ENCODE results near the gene C16orf92.

DNA sequence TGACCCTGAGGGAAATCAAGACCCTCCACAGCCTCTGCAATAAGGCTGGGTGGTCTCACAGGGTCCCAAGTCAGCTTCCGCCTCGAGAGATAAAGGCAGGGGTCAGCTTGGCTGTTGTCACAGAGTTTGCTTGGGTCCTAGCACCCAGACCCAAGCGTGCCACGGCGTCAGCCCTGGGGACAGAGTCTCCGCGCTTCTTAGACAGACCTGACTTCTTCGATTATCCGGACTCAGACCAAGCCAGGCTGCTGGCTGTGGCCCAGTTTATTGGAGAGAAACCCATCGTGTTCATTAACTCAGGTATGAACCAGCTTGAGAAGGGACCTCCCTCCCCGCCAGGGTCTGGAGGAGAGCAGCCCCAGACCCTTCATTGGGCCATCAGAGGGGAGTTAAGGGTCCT lies 588 bp downstream of the C16orf92 start:
- TF ChIP-seq POLR2A (IDR thresholded peaks at IDR 0.05; ENCODE audit: low read depth, low read length) (no peak), EZH2 (IDR thresholded peaks at IDR 0.05; ENCODE audit: borderline replicate concordance, low read depth, low read length, severe bottlenecking) (no peak), POLR2AphosphoS5 (IDR thresholded peaks at IDR 0.05; ENCODE audit: insufficient read depth, low read depth, low read length) (no peak), JUN (IDR thresholded peaks at IDR 0.05; ENCODE audit: borderline replicate concordance, insufficient read depth, insufficient read length, low read depth) (no peak), MYC (IDR thresholded peaks at IDR 0.05; ENCODE audit: low read depth, low read length) (no peak), GATA2 (IDR thresholded peaks at IDR 0.05; ENCODE audit: insufficient read depth, insufficient read length, low read depth, low read length) (no peak)
- TF ChIP-seq, protein P1, sequence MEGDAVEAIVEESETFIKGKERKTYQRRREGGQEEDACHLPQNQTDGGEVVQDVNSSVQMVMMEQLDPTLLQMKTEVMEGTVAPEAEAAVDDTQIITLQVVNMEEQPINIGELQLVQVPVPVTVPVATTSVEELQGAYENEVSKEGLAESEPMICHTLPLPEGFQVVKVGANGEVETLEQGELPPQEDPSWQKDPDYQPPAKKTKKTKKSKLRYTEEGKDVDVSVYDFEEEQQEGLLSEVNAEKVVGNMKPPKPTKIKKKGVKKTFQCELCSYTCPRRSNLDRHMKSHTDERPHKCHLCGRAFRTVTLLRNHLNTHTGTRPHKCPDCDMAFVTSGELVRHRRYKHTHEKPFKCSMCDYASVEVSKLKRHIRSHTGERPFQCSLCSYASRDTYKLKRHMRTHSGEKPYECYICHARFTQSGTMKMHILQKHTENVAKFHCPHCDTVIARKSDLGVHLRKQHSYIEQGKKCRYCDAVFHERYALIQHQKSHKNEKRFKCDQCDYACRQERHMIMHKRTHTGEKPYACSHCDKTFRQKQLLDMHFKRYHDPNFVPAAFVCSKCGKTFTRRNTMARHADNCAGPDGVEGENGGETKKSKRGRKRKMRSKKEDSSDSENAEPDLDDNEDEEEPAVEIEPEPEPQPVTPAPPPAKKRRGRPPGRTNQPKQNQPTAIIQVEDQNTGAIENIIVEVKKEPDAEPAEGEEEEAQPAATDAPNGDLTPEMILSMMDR (IDR thresholded peaks at IDR 0.05; ENCODE audit: extremely low read depth in 1 of 2, insufficient read depth in 1 of 2, low read depth in 1 of 2, low read length in 2 of 2): no peak
- TF ChIP-seq, protein P2, sequence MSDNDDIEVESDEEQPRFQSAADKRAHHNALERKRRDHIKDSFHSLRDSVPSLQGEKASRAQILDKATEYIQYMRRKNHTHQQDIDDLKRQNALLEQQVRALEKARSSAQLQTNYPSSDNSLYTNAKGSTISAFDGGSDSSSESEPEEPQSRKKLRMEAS (IDR thresholded peaks at IDR 0.05; ENCODE audit: insufficient read depth, insufficient read length): no peak

Measured in endothelial cell of umbilical vein (primary cell).